RPMI7951 (cell line): ENCODE data around the gene TENM4. TPM values are rescaled to one million over a fixed set of nuclear protein-coding genes. Genes with fewer than 3 reads are reported as not detected.

Experiments used
- DNase-seq: peaks from one replicate; pipeline ENCODE4 v3.0.0-alpha.2; 2012; ENCODE audit warnings: low read depth
- total RNA-seq: library from RNA; depleted of rRNA; stranded (reverse); fragments of >200 nt; shearing (Covaris generic); gene quantifications from 2 replicates; pipeline ENCODE4 v1.2.3, GENCODE V29; 2014

TENM4 gene
- total RNA-seq, 1 experiment from 2014 or later, result 25.1 TPM

DNA sequence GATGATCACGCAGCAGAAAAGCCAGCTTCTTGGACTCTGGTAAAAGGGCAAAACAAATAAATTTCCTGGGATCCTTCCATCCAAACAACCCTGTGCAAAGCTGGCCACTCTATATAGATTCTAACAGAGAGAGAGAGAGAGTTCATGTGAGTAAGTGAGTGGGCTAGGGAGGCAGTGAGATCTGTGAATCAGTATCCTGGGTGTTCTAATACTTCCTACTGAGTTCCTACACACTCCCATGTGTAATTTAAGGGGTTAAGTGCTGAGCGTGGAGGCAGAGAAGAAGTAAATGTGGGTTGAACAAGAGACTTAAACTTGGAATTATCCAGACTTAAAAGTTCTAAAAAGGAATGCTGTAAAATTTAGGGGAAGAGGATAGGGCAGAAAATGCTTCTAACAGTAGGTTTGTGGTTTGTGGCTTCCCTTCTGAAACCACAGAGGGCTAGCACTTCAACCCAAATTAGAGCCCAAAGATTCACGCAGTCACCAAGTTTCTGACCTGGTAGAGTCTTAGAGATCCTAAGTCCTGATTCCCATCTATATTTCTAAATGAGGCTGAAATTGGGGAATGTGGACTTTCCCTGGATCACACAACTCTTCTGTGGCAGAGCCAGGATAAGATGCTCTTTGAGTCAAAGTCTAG lies 413.9 kb downstream of the TENM4 start:
- DNase-seq, result peak; percentile 91

- DNase-seq, result no peak
These were observed 415.2 kb downstream of the TENM4 start for GRCh38 chr11:79025622-79026021.

DNA sequence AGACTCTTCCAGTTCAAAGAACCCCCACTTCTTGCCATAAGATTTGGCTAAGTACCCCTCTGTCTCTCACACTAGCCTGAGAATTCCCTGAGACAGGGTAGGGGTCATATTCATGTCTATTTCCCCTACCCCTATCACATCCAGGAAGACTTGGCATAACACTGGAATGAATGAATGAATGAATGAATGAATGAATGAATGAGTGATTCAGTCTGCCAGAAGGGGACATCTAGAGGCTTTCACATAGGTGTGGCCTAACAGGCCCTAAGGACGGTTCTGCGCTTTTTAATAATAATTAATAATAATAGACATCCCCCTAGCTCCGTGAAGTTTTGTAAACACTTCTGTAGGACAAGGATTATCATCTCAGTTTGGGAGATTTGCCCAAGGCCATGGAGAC lies 415.7 kb downstream of the TENM4 start:
- DNase-seq, result no peak

- DNase-seq, result no peak
These were observed 418.6 kb downstream of the TENM4 start for GRCh38 chr11:79022265-79022664.

GRCh38 chr11:79021601-79022000 lies 419.2 kb downstream of the TENM4 start:
- no peak for DNase-seq

DNA sequence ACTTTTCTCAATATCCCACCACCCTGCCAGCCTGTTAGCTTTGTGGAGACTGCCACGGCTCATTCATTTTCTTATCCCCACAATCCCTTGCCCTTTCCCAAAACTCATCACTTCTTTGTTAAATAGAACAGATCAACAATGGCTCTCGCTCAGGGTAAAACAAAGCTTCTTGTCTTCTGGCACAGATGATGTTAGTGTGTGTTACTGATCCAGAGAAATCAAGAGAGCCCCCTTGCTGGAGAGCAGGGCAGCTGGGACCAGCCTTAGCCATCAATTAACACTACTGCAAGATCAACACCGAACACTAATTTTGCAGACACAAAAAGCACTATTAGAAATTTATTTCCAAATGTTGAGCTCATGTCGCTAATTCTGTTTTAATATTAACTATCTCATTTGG lies 420.9 kb downstream of the TENM4 start:
- DNase-seq, result no peak

GRCh38 chr11:79019277-79019676 lies 421.6 kb downstream of the TENM4 start:
- DNase-seq, result no peak

- DNase-seq, result peak; percentile 96
These were observed 422.4 kb downstream of the TENM4 start for GRCh38 chr11:79018371-79018849.

- no peak for DNase-seq
These were observed 423.0 kb downstream of the TENM4 start for GRCh38 chr11:79017811-79018210.

DNA sequence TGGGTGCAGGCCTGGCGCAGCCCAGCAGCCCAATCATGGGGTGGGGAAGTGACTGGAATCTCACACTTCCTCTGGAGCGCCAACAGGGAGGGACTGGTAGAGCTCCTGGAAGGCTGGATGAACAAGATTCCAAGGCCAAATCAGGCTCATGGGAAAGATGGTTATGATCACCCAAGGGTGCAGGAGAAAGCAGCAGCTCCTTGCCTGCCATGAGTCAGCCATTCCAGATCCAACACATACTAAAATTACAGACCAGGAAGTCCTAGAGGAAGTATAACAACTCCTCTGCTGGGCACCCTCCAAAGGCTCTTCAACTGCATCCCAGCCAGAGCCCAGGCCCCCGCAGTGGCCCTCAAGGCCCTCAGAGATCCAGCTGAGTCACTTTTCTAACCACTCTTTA lies 427.3 kb downstream of the TENM4 start:
- DNase-seq, result peak; percentile 81

GRCh38 chr11:79011357-79011756 lies 429.5 kb downstream of the TENM4 start:
- no peak for DNase-seq

- no peak for DNase-seq
These were observed 432.9 kb downstream of the TENM4 start for GRCh38 chr11:79007771-79008402.

- no peak for DNase-seq
These were observed 434.0 kb downstream of the TENM4 start for GRCh38 chr11:79006854-79007253.

GRCh38 chr11:78996007-78996406 lies 444.8 kb downstream of the TENM4 start:
- peak; percentile 22 for DNase-seq

- peak; percentile 63 for DNase-seq
These were observed 445.7 kb downstream of the TENM4 start for GRCh38 chr11:78995171-78995570.

GRCh38 chr11:78993802-78994430 lies 446.9 kb downstream of the TENM4 start:
- no peak for DNase-seq

GRCh38 chr11:78991681-78992080 lies 449.1 kb downstream of the TENM4 start:
- DNase-seq, result no peak

- DNase-seq, result no peak
These were observed 450.6 kb downstream of the TENM4 start for GRCh38 chr11:78990261-78990660.

DNA sequence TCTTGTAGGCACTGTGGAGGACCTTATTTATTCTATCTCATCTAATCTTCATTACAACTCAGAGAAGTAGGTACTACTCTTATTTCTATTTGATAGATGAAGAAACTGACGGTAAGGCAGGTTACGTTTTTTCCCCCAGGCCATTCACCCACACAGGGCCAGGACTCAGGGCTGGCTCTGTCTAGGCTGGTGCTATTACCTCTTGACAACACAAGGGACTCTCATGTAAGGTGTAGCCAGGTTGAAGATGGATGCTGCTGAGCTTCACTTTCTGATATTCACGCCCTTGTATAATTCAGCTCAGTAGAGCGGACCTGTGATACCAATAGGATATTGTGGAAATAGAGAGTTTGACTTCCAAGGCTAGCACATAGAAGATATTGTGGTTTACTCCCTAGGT lies 453.1 kb downstream of the TENM4 start:
- DNase-seq, result no peak

DNA sequence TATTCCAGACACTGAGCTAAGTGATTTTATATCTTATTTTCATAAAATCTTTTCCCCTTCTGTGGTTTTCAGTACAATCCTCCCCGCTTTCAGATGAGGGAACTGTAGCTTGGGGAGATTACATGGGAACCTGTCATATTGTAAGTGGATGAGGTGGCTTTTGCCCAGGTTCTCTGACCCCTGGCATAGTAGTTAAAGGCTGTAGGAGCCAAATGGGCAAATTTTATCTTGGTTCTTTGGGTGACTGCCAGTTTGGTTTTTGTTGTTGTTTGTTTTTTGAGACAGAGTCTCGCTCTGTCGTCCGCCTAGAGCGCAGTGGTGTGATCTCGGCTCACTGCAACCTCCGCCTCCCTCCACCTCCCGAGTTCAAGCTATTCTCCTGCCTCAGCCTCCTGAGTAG lies 454.5 kb downstream of the TENM4 start:
- no peak for DNase-seq

- DNase-seq, result no peak
These were observed 455.2 kb downstream of the TENM4 start for GRCh38 chr11:78985663-78986062.

- no peak for DNase-seq
These were observed 458.4 kb downstream of the TENM4 start for GRCh38 chr11:78982473-78982872.

DNA sequence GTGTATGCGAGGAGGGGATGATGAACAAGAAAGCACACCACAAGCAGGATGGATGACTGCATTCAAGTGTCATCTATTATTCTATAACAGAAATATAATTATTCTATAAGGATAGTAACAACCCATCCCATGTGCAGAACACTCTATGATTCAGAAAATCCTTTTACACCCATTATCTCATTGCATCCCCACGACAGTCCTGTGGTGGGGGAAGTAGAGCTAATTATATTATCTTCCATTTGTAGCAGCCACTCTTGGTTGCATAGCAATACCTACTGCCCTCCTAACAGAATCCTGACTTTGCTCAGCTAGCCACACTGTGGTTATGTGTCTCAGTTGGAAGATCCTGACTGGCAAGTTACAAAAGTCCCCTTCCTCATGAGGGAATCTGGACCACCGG lies 459.7 kb downstream of the TENM4 start:
- no peak for DNase-seq
